GM23338 (cell line): ENCODE results near the gene UBQLNL. TPM values are rescaled to one million over a fixed set of nuclear protein-coding genes. Genes with fewer than 3 reads are reported as not detected.

Experiments
- ATAC-seq: fragments of 200-7000 bp; cut with Tn5 transposase; 3 replicates; pipeline ENCODE4 v1.9.1; 2020
- DNase-seq: peaks from one replicate; pipeline ENCODE4 v3.0.0-alpha.2; 2015; ENCODE audit warnings: low spot score
- H2AFZ ChIP-seq: fragments of 200-600 bp; sonication (generic); 2 replicates; pipeline ENCODE4 v1.8.0; 2016; ENCODE audit warnings: antibody characterized with exemption, mild to moderate bottlenecking, moderate library complexity
- H3F3A ChIP-seq: fragments of 200-600 bp; sonication (generic); replicated peaks from 2 replicates; pipeline ENCODE4 v1.8.0; 2017; ENCODE audit warnings: antibody characterized with exemption, mixed run types, low read depth
- H3K27ac ChIP-seq: fragments of 200-600 bp; sonication (generic); 2 replicates; pipeline ENCODE4 v1.6.1; 2016; ENCODE audit warnings: low read depth
- H3K27me3 ChIP-seq: fragments of 200-600 bp; sonication (generic); 2 replicates; pipeline ENCODE4 v1.8.0; 2016; ENCODE audit warnings: mild to moderate bottlenecking, mixed run types, moderate library complexity; ENCODE audit not compliant: insufficient read depth
- H3K36me3 ChIP-seq: fragments of 200-600 bp; sonication (generic); 2 replicates; pipeline ENCODE4 v1.8.0; 2016; ENCODE audit warnings: mild to moderate bottlenecking; ENCODE audit not compliant: insufficient read depth
- H3K4me1 ChIP-seq: fragments of 200-600 bp; sonication (generic); 2 replicates; pipeline ENCODE4 v1.8.0; 2016; ENCODE audit warnings: mild to moderate bottlenecking, moderate library complexity; ENCODE audit not compliant: insufficient read depth
- H3K4me2 ChIP-seq: fragments of 200-600 bp; sonication (generic); 2 replicates; pipeline ENCODE4 v1.7.1; 2017; ENCODE audit warnings: mixed run types
- H3K4me3 ChIP-seq: fragments of 200-600 bp; sonication (generic); 2 replicates; pipeline ENCODE4 v1.6.1; 2016; ENCODE audit warnings: mixed run types
- H3K79me2 ChIP-seq: fragments of 200-600 bp; sonication (generic); replicated peaks from 2 replicates; pipeline ENCODE4 v1.8.0; 2017; ENCODE audit warnings: mild to moderate bottlenecking; ENCODE audit not compliant: insufficient read depth
- H3K9me2 ChIP-seq: fragments of 200-600 bp; sonication (generic); 2 replicates; pipeline ENCODE4 v1.8.0; 2017; ENCODE audit not compliant: insufficient read depth
- H4K20me1 ChIP-seq: fragments of 200-600 bp; sonication (generic); replicated peaks from 2 replicates; pipeline ENCODE4 v1.8.0; 2017; ENCODE audit warnings: mild to moderate bottlenecking; ENCODE audit not compliant: insufficient read depth
- H3K27ac Mint-ChIP-seq: 2 replicates; pipeline ENCODE4 v1.8.0; 2020; ENCODE audit warnings: inconsistent platforms, mild to moderate bottlenecking, moderate library complexity, mixed read lengths
- H3K27me3 Mint-ChIP-seq: 3 replicates; pipeline ENCODE4 v1.8.0; 2022; ENCODE audit warnings: low read depth, mild to moderate bottlenecking, moderate library complexity, mixed read lengths, inconsistent platforms; ENCODE audit not compliant: insufficient read depth, poor library complexity
- H3K36me3 Mint-ChIP-seq: 3 replicates; pipeline ENCODE4 v1.8.0; 2021; ENCODE audit warnings: low read depth, mild to moderate bottlenecking, inconsistent platforms, moderate library complexity, mixed read lengths
- H3K4me1 Mint-ChIP-seq: 3 replicates; pipeline ENCODE4 v1.8.0; 2020; ENCODE audit warnings: mild to moderate bottlenecking, inconsistent platforms, mixed read lengths
- H3K4me3 Mint-ChIP-seq: 3 replicates; pipeline ENCODE4 v1.8.0; 2021; ENCODE audit warnings: moderate library complexity, mild to moderate bottlenecking, inconsistent platforms, mixed read lengths
- H3K9me3 Mint-ChIP-seq: 3 replicates; pipeline ENCODE4 v1.8.0; 2020; ENCODE audit warnings: moderate library complexity, mild to moderate bottlenecking, inconsistent platforms, mixed read lengths
- CREB1 ChIP-seq: fragments of 250-450 bp; sonication (Bioruptor Pico); IDR thresholded peaks from 2 replicates; pipeline ENCODE4 v1.5.0; 2020; ENCODE audit warnings: low read depth, mild to moderate bottlenecking, moderate library complexity
- CTCF ChIP-seq, 2 experiments: fragments of 200-600 bp in 1 of 2; sonication (generic) in 1 of 2; conservative IDR thresholded peaks; 2 replicates each; pipeline versions ENCODE4 v1.5.1 to v1.6.1; 2016 to 2017; ENCODE audit warnings: antibody characterized with exemption in 2 of 2, low read depth in 2 of 2, mild to moderate bottlenecking in 2 of 2, moderate library complexity in 1 of 2
- EZH2 ChIP-seq: fragments of 200-600 bp; sonication (generic); IDR thresholded peaks from one replicate; pipeline ENCODE4 v1.8.0; 2017; ENCODE audit warnings: antibody characterized with exemption, mild to moderate bottlenecking, low read depth; ENCODE audit not compliant: unreplicated experiment
- EZH2phosphoT487 ChIP-seq: fragments of 200-600 bp; sonication (generic); IDR thresholded peaks from one replicate; pipeline ENCODE4 v1.8.1; 2018; ENCODE audit warnings: antibody characterized with exemption; ENCODE audit not compliant: unreplicated experiment
- JUNB ChIP-seq: IDR thresholded peaks from one replicate; pipeline ENCODE4 v1.6.1; 2016; ENCODE audit warnings: antibody characterized with exemption; ENCODE audit not compliant: unreplicated experiment
- NANOG ChIP-seq: IDR thresholded peaks from 2 replicates; pipeline ENCODE4 v1.6.1; 2016; ENCODE audit warnings: antibody characterized with exemption, borderline replicate concordance
- POLR2AphosphoS5 ChIP-seq: IDR thresholded peaks from 2 replicates; pipeline ENCODE4 v1.6.1; 2016; ENCODE audit warnings: antibody characterized with exemption, low read depth
- STAT1 ChIP-seq: IDR thresholded peaks from one replicate; pipeline ENCODE4 v1.6.1; 2016; ENCODE audit warnings: antibody characterized with exemption; ENCODE audit not compliant: unreplicated experiment
- ZNF114 ChIP-seq: fragments of 250-450 bp; sonication (Bioruptor Pico); IDR thresholded peaks from 2 replicates; pipeline ENCODE4 v1.5.0; 2020; ENCODE audit warnings: mild to moderate bottlenecking, moderate library complexity
- ZNF331 ChIP-seq: fragments of 250-450 bp; sonication (Bioruptor Pico); IDR thresholded peaks from 2 replicates; pipeline ENCODE4 v1.5.0; 2020; ENCODE audit warnings: low read depth, mild to moderate bottlenecking, moderate library complexity
- ZNF462 ChIP-seq: fragments of 250-450 bp; sonication (Bioruptor Pico); IDR thresholded peaks from 2 replicates; pipeline ENCODE4 v1.5.0; 2020; ENCODE audit warnings: mild to moderate bottlenecking, moderate library complexity
- polyA plus RNA-seq: library from polyadenylated mRNA; unstranded; fragments of >200 nt; fragmentation: Nextera tagmentation; extraction: Ambion mirVana; gene quantifications from 2 replicates; pipeline ENCODE4 v1.2.1, GENCODE V29; 2016
- total RNA-seq: library from RNA; depleted of rRNA; stranded (reverse); fragments of >200 nt; shearing (Covaris generic); gene quantifications from 2 replicates; pipeline ENCODE4 v1.2.3, GENCODE V29; 2014
- TF ChIP-seq, protein P1 (sequence below): IDR thresholded peaks from 2 replicates; pipeline ENCODE4 v1.6.1; 2016; ENCODE audit warnings: antibody characterized with exemption
- TF ChIP-seq, protein P2 (sequence below): IDR thresholded peaks from one replicate; pipeline ENCODE4 v1.6.1; 2018; ENCODE audit warnings: antibody characterized with exemption; ENCODE audit not compliant: unreplicated experiment

Gene UBQLNL
- total and polyA plus RNA-seq, 2 experiments from 2014 or later: 0.52 TPM; not detected in 1

- Mint-ChIP-seq H3K27me3 (no peaks in the 10 kb centered on the region), H3K9me3 (peaks cover 3% of the 10 kb centered on the region; the same call in 1 of the 3 replicates), H3K4me3 (no peak overlapping the region), H3K4me1 (no peaks in the 10 kb centered on the region), H3K36me3 (no peaks in the 10 kb centered on the region), H3K27ac (no peak overlapping the region)
- Histone ChIP-seq H3K79me2 (no peaks in the 10 kb centered on the region), H4K20me1 (no peaks in the 10 kb centered on the region), H3K36me3 (no peaks in the 10 kb centered on the region), H3K9me2 (peaks cover 12% of the 10 kb centered on the region; the same call in 1 of the 2 replicates), H3K27me3 (no peaks in the 10 kb centered on the region), H2AFZ (no peak overlapping the region), H3K4me1 (no peaks in the 10 kb centered on the region), H3K27ac (no peak overlapping the region), H3K4me3 (no peak overlapping the region), H3K4me2 (no peak overlapping the region), H3F3A (no peaks in the 10 kb centered on the region)
- TF ChIP-seq ZNF462 (CRISPR knock-in tag) (no peak), EZH2 (no peak), ZNF114 (CRISPR knock-in tag) (no peak), JUNB (no peak), NANOG (no peak), CREB1 (CRISPR knock-in tag) (no peak), CTCF (conservative IDR thresholded peaks at IDR 0.05; ENCODE audit: low read depth in 2 of 2) (no peak), POLR2AphosphoS5 (no peak), STAT1 (no peak), EZH2phosphoT487 (no peak), ZNF331 (CRISPR knock-in tag) (no peak)
- TF ChIP-seq, protein P1, sequence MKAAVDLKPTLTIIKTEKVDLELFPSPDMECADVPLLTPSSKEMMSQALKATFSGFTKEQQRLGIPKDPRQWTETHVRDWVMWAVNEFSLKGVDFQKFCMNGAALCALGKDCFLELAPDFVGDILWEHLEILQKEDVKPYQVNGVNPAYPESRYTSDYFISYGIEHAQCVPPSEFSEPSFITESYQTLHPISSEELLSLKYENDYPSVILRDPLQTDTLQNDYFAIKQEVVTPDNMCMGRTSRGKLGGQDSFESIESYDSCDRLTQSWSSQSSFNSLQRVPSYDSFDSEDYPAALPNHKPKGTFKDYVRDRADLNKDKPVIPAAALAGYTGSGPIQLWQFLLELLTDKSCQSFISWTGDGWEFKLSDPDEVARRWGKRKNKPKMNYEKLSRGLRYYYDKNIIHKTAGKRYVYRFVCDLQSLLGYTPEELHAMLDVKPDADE: no peak
- TF ChIP-seq, protein P2, sequence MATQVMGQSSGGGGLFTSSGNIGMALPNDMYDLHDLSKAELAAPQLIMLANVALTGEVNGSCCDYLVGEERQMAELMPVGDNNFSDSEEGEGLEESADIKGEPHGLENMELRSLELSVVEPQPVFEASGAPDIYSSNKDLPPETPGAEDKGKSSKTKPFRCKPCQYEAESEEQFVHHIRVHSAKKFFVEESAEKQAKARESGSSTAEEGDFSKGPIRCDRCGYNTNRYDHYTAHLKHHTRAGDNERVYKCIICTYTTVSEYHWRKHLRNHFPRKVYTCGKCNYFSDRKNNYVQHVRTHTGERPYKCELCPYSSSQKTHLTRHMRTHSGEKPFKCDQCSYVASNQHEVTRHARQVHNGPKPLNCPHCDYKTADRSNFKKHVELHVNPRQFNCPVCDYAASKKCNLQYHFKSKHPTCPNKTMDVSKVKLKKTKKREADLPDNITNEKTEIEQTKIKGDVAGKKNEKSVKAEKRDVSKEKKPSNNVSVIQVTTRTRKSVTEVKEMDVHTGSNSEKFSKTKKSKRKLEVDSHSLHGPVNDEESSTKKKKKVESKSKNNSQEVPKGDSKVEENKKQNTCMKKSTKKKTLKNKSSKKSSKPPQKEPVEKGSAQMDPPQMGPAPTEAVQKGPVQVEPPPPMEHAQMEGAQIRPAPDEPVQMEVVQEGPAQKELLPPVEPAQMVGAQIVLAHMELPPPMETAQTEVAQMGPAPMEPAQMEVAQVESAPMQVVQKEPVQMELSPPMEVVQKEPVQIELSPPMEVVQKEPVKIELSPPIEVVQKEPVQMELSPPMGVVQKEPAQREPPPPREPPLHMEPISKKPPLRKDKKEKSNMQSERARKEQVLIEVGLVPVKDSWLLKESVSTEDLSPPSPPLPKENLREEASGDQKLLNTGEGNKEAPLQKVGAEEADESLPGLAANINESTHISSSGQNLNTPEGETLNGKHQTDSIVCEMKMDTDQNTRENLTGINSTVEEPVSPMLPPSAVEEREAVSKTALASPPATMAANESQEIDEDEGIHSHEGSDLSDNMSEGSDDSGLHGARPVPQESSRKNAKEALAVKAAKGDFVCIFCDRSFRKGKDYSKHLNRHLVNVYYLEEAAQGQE: no peak
- ATAC-seq (no peak), DNase-seq (no peak)
Measured at GRCh38 chr11:5541427-5541826, 24.9 kb upstream of the UBQLNL start.
